Measurements from ENCODE around the gene DAGLA. TPM values are rescaled to one million over a fixed set of nuclear protein-coding genes. Genes with fewer than 3 reads are reported as not detected.

The DAGLA gene
- total and polyA plus RNA-seq, 2 of the 13 experiments (the other 11 are each of a cell fraction or from before 2014, with no cell fraction given) = 2.6 to 3.9 TPM

DNA sequence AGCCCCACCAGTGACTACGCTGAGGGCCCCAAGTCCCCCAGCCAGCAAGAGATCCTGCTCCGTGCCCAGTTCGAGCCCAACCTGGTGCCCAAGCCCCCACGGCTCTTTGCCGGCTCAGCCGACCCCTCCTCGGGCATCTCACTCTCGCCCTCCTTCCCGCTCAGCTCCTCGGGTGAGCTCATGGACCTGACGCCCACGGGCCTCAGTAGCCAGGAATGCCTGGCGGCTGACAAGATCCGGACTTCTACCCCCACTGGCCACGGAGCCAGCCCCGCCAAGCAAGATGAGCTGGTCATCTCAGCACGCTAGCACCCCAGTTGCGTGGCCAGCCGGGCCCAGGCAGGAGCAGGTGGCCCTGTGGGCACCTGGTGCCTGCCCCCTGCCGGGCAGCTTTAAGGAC lies 64.0 kb downstream of the DAGLA start:
- CTCF ChIA-PET (ENCODE audit: low intra/inter-chr PET ratio, low total read pairs) = no interaction called here
- no peak overlapping the region for H3K4me2 ChIP-seq (ENCODE audit: low read depth, low read length)
- H2AFZ ChIP-seq (ENCODE audit: low read length) = no peak overlapping the region
- intact Hi-C loops (cut with micrococcal nuclease; ENCODE audit: unreplicated experiment) = no loop called here
- no TSS peak for BruUV-seq (replicated peaks)
- no peaks in the 10 kb centered on the region for H3K9me3 ChIP-seq (ENCODE audit: low read length)
- ATAC-seq (no peak), DNase-seq (ENCODE audit: low spot score) (no peak), FAIRE-seq (no peak)
- TF ChIP-seq, protein P1, sequence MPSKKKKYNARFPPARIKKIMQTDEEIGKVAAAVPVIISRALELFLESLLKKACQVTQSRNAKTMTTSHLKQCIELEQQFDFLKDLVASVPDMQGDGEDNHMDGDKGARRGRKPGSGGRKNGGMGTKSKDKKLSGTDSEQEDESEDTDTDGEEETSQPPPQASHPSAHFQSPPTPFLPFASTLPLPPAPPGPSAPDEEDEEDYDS (CRISPR knock-in tag; IDR thresholded peaks at IDR 0.05) = no peak
- TF ChIP-seq AGO2 (optimal IDR thresholded peaks at IDR 0.05; ENCODE audit: low read depth, low read length) = peak; percentile 17
- TF ChIP-seq, protein P2, sequence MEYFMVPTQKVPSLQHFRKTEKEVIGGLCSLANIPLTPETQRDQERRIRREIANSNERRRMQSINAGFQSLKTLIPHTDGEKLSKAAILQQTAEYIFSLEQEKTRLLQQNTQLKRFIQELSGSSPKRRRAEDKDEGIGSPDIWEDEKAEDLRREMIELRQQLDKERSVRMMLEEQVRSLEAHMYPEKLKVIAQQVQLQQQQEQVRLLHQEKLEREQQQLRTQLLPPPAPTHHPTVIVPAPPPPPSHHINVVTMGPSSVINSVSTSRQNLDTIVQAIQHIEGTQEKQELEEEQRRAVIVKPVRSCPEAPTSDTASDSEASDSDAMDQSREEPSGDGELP (IDR thresholded peaks at IDR 0.05; ENCODE audit: borderline replicate concordance, low read depth) = no peak
- H3K9ac ChIP-seq (ENCODE audit: insufficient read depth, low read depth, low read length) = no peak overlapping the region
- H3K36me3 ChIP-seq (replicated peaks in 1 of 2; ENCODE audit: control insufficient read depth in 1 of 2, insufficient read depth in 2 of 2, low read length in 2 of 2) = peaks cover 8 to 15% of the 10 kb centered on the region in 2 experiments; a peak in 2 of 5 replicates
- no peak overlapping the region for H3K27ac ChIP-seq (ENCODE audit: extremely low read length, insufficient read depth, low read length)
- peaks cover 23% of the 10 kb centered on the region for H3K4me1 ChIP-seq (ENCODE audit: insufficient read depth, low read length)
- H3K27me3 ChIP-seq (ENCODE audit: control insufficient read depth in 1 of 2, insufficient read depth in 2 of 2, low read length in 2 of 2) = no peaks in the 10 kb centered on the region
- H4K20me1 ChIP-seq (ENCODE audit: insufficient read depth, low read length) = no peaks in the 10 kb centered on the region
- no peaks in the 10 kb centered on the region for H3K79me2 ChIP-seq (ENCODE audit: insufficient read depth, low read length)
- in situ Hi-C loops (cut with HindIII; ENCODE audit: extremely low pct_ligation_motif_present, low pct_unique_long_range_greater_than_20kb) = no loop called here
- H3K4me3 ChIP-seq (replicated peaks in 1 of 3; ENCODE audit: insufficient read depth in 1 of 3, low read depth in 2 of 3, low read length in 3 of 3) = no peak overlapping the region
- WGBS (ENCODE audit: low lambda C conversion rate) = 93% methylated on average over 18 of the region's 20 CpGs
- POLR2A ChIA-PET = no interaction called here

DNA sequence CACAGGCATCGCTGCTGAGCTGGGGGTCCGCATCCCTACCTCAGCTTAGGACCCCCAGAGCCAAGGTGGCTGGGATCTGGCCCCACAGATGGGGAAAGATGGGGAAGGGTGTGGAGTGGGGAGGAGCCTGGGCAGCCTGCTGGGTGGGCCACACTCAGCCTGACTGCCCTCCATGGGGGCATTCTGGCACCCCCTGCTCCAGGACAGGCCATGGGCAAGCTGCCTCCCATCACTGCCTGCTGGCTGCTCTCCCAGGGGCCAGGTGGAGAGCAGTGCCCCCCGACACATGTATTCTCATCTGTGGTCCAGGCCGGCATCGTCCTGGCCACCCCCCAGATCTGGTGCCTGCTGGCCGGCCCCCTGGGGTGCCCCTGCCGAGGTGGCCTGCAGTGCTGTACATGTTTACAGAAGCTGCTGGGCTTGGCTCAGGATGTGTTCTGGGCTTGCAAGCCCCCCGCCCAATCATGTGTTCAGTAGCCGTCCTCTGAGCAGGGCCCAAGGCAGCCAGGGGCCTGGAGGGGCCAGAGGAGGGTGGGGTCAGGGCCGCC lies 64.5 kb downstream of the DAGLA start:
- intact Hi-C loops (cut with micrococcal nuclease; ENCODE audit: unreplicated experiment) = no loop called here
- Histone ChIP-seq H3K27me3 (ENCODE audit: control insufficient read depth in 1 of 2, insufficient read depth in 2 of 2, low read length in 2 of 2) (no peaks in the 10 kb centered on the region), H2AFZ (ENCODE audit: low read length) (no peak overlapping the region), H3K4me1 (ENCODE audit: insufficient read depth, low read length) (peaks cover 28% of the 10 kb centered on the region), H3K4me3 (replicated peaks in 1 of 3; ENCODE audit: insufficient read depth in 1 of 3, low read depth in 2 of 3, low read length in 3 of 3) (no peak overlapping the region), H3K36me3 (replicated peaks in 1 of 2; ENCODE audit: control insufficient read depth in 1 of 2, insufficient read depth in 2 of 2, low read length in 2 of 2) (peaks cover 8 to 14% of the 10 kb centered on the region in 2 experiments; a peak in 2 of 5 replicates), H3K9me3 (ENCODE audit: low read length) (no peaks in the 10 kb centered on the region), H3K9ac (ENCODE audit: insufficient read depth, low read depth, low read length) (no peak overlapping the region), H3K4me2 (ENCODE audit: low read depth, low read length) (no peak overlapping the region), H4K20me1 (ENCODE audit: insufficient read depth, low read length) (no peaks in the 10 kb centered on the region), H3K79me2 (ENCODE audit: insufficient read depth, low read length) (no peaks in the 10 kb centered on the region), H3K27ac (ENCODE audit: extremely low read length, insufficient read depth, low read length) (no peak overlapping the region)
- ATAC-seq = no peak
- DNase-seq (ENCODE audit: low spot score) = no peak
- 100% methylated on average over 2 of the region's 10 CpGs for WGBS (ENCODE audit: low lambda C conversion rate)
- BruUV-seq (replicated peaks) = no TSS peak
- no peak for FAIRE-seq
- in situ Hi-C loops (cut with HindIII; ENCODE audit: extremely low pct_ligation_motif_present, low pct_unique_long_range_greater_than_20kb) = loop anchor here (5.0 kb wide), 1 partner anchor 38 kb away; no protein-coding TSS in a partner anchor
- ChIA-PET CTCF (ENCODE audit: low intra/inter-chr PET ratio, low total read pairs) (no interaction called here), POLR2A (no interaction called here)
- TF ChIP-seq ZFP36L1 (CRISPR knock-in tag; IDR thresholded peaks at IDR 0.05) (no peak), SIX4 (CRISPR knock-in tag; IDR thresholded peaks at IDR 0.05) (no peak), ZNF781 (CRISPR knock-in tag; IDR thresholded peaks at IDR 0.05; ENCODE audit: borderline replicate concordance, not compliant biosample characterization) (no peak), NFE2 (CRISPR knock-in tag; IDR thresholded peaks at IDR 0.05) (no peak), ZNF841 (CRISPR knock-in tag; IDR thresholded peaks at IDR 0.05; ENCODE audit: borderline replicate concordance) (no peak), POLR2G (IDR thresholded peaks at IDR 0.05; ENCODE audit: low read depth, low read length) (peak; percentile 5; the same call in 1 of the 2 replicates), HNRNPLL (IDR thresholded peaks at IDR 0.05; ENCODE audit: low read depth, low read length, poor library complexity, severe bottlenecking) (peak; percentile 15), FOXA3 (CRISPR knock-in tag; IDR thresholded peaks at IDR 0.05) (no peak), AGO2 (optimal IDR thresholded peaks at IDR 0.05; ENCODE audit: low read depth, low read length) (peak; percentile 10), MED1 (CRISPR knock-in tag; IDR thresholded peaks at IDR 0.05) (no peak), SIX1 (CRISPR knock-in tag; IDR thresholded peaks at IDR 0.05; ENCODE audit: borderline replicate concordance) (no peak), ZNF775 (CRISPR knock-in tag; IDR thresholded peaks at IDR 0.05; ENCODE audit: borderline replicate concordance) (no peak), RBM22 (optimal IDR thresholded peaks at IDR 0.05; ENCODE audit: low read length) (peak; percentile 29)
- TF ChIP-seq, protein P3, sequence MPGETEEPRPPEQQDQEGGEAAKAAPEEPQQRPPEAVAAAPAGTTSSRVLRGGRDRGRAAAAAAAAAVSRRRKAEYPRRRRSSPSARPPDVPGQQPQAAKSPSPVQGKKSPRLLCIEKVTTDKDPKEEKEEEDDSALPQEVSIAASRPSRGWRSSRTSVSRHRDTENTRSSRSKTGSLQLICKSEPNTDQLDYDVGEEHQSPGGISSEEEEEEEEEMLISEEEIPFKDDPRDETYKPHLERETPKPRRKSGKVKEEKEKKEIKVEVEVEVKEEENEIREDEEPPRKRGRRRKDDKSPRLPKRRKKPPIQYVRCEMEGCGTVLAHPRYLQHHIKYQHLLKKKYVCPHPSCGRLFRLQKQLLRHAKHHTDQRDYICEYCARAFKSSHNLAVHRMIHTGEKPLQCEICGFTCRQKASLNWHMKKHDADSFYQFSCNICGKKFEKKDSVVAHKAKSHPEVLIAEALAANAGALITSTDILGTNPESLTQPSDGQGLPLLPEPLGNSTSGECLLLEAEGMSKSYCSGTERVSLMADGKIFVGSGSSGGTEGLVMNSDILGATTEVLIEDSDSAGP (CRISPR knock-in tag; IDR thresholded peaks at IDR 0.05; ENCODE audit: borderline replicate concordance) = no peak
